Activated T-helper 17 cell treated with anti-CD3 and anti-CD28 coated beads, Interleukin-2, amount 50 U/mL, for 72 hours (primary cell): Measurements from ENCODE around the gene PIP4K2A. TPM values are rescaled to one million over a fixed set of nuclear protein-coding genes. Genes with fewer than 3 reads are reported as not detected.

Source experiments
- ATAC-seq: fragments of 150-1000 bp; cut with Tn5 transposase; replicated peaks from 2 replicates; pipeline ENCODE4 v1.10.0; 2021; ENCODE audit warnings: mild to moderate bottlenecking, moderate library complexity
- H3K27ac Mint-ChIP-seq: one replicate; pipeline ENCODE4 v1.8.0; 2022; ENCODE audit warnings: mixed read lengths
- H3K27me3 Mint-ChIP-seq: one replicate; pipeline ENCODE4 v1.8.0; 2022; ENCODE audit warnings: mixed read lengths
- H3K36me3 Mint-ChIP-seq: one replicate; pipeline ENCODE4 v1.8.0; 2022; ENCODE audit warnings: low read depth, mild to moderate bottlenecking, mixed read lengths
- H3K4me1 Mint-ChIP-seq: one replicate; pipeline ENCODE4 v1.8.0; 2022; ENCODE audit warnings: mixed read lengths
- H3K4me3 Mint-ChIP-seq: one replicate; pipeline ENCODE4 v1.8.0; 2022; ENCODE audit warnings: mild to moderate bottlenecking, mixed read lengths
- H3K9me3 Mint-ChIP-seq: one replicate; pipeline ENCODE4 v1.8.0; 2022; ENCODE audit warnings: mixed read lengths
- total RNA-seq, 2 donors: library from RNA; stranded (reverse); gene quantifications; one replicate each; pipeline ENCODE4 v1.2.3, GENCODE V29; 2022

PIP4K2A gene
- total RNA-seq, 2 donors from 2014 or later = 86.1 to 111 TPM

DNA sequence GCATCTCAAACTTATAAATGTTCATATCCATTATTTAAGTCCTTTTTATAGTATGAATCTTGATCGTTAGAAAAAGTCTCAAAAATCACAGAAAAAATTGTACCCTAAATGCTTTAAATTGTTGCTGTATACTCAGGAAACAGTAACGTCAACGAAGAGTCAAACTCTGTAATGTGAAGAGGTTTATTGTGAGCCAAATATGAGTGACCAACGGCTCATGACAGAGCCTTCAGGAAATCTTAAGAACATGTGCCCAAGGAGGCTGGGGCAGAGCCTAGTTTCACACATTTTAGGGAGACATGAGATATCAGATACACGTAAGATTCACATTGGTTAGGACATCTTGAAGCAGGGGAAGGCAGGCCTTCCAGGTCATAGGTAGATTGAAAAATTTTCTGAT is 86.1 kb downstream of the PIP4K2A start:
- peaks cover 45% of the 10 kb centered on the region for H3K4me1 Mint-ChIP-seq
- no peak for ATAC-seq
- H3K36me3 Mint-ChIP-seq = peaks cover 6% of the 10 kb centered on the region
- no peaks in the 10 kb centered on the region for H3K27me3 Mint-ChIP-seq
- H3K4me3 Mint-ChIP-seq = peak overlapping the region; percentile 81
- H3K9me3 Mint-ChIP-seq = no peaks in the 10 kb centered on the region
- H3K27ac Mint-ChIP-seq = peak overlapping the region; percentile 90

DNA sequence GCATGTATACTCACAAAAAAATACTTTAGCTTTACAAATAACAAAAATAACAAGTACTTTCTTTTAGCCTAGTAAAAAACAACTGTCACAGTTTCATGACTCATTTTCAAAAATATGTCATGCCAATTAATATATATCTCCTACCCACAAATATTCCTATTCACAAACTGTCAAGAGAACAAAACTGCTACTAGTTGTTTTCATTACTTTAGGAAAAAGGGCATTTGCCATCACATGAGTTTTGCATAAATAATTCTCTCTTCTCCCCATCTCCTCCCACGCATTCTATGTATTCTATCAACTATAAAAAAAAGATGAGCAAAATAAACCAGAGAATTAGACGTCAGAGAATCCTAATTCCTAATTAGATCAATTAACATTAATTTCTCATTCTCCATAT is 87.6 kb downstream of the PIP4K2A start:
- no peaks in the 10 kb centered on the region for H3K27me3 Mint-ChIP-seq
- H3K4me3 Mint-ChIP-seq = peak overlapping the region; percentile 81
- ATAC-seq = no peak

DNA sequence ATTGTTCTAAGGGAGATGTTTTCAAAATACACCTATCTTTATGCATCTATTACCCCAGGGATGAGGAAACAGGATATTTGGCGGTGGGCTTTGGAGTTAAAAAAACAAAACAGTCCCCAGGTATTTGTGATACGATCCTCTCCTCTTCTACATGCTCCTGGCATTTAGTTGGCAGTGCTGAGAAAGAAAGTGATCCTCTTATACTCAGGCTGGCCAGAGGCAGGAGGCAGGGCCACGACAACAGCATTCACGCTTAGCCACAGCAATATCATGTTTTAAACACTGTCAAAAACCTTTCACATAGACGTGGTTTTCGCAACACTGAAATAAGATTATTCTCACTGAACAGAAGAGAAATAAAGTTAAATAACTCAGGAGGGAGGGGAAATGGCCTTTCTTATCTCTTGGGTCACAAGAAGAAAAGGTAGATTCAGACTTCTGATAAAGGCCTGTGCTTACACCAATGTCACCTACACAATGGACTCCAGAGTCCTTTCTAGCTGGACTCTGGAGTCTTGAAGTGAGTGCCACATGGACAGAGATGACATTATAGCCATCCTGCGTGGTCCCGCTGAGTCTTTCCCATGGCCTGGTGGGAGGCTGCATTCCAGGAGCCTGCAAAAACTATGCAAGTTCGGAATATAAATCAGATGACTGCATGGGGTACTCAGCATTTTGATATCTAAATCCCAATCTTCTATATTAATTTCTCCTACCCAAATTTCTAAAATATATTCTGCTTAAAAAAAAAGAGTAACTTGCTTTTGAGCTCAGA is 88.7 kb downstream of the PIP4K2A start:
- Mint-ChIP-seq H3K9me3 (no peaks in the 10 kb centered on the region), H3K27me3 (no peaks in the 10 kb centered on the region), H3K27ac (peak overlapping the region; percentile 90), H3K4me1 (peaks cover 57% of the 10 kb centered on the region), H3K36me3 (peaks cover 3% of the 10 kb centered on the region), H3K4me3 (peak overlapping the region; percentile 81)
- ATAC-seq = no peak

More for the DNA sequence above, 87.6 kb downstream of the PIP4K2A start:
- peak overlapping the region; percentile 90 for H3K27ac Mint-ChIP-seq
- H3K36me3 Mint-ChIP-seq = peaks cover 6% of the 10 kb centered on the region
- H3K4me1 Mint-ChIP-seq = peaks cover 53% of the 10 kb centered on the region
- H3K9me3 Mint-ChIP-seq = no peaks in the 10 kb centered on the region

DNA sequence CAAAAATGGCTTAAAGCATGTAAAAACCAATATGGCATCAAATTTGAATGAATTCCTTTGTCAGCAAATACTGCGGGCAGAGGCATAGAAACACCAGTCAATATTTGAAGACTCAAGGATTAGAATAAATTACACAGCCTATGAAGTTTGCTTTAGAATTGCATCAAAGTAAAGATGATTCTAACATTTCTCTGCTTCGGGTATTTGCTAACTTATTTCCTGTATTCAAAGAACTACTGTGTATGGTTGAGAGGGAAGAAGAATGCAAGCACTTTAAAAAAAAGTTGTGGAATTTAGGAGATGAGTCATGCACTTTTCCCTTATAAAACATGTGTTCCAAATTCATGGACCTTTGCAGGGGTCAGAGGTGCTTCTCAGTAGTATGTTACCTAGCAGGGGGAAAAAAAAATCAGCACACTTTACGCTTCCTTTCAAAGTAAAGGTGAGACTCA is 90.1 kb downstream of the PIP4K2A start:
- Mint-ChIP-seq H3K4me3 (peak overlapping the region; percentile 81), H3K36me3 (no peaks in the 10 kb centered on the region), H3K27me3 (no peaks in the 10 kb centered on the region), H3K4me1 (peaks cover 62% of the 10 kb centered on the region), H3K27ac (peak overlapping the region; percentile 90), H3K9me3 (no peaks in the 10 kb centered on the region)
- ATAC-seq = no peak

DNA sequence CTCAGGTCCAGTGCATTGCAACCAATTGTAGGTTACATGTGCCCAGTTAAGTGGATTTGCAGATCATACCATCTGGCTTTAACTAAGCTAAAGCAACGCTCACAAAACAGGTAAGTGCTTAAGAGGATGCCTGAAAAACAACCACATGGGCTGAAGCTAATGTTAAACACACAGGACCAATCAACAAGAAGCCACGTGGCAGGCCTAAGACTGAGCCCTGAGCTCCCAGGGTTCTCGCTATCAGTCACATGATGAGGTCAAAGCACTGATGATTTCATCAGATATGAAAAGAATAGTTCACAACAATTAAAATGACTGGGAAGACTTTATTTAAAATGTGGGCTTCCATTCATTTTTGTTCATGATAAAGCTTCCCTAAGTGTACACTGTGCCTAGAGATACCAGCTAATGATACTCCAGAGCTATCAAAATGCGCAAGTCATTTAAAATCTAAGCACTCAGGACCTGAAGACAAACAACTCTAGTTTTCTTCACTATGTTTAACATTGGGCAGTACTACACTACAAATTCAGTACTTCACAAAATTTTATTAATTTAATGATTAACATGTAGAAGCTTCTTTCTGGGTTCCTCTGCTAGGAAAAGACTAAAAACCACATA is 90.6 kb downstream of the PIP4K2A start:
- no peaks in the 10 kb centered on the region for H3K36me3 Mint-ChIP-seq
- no peaks in the 10 kb centered on the region for H3K27me3 Mint-ChIP-seq
- peak; percentile 58 for ATAC-seq
- no peaks in the 10 kb centered on the region for H3K9me3 Mint-ChIP-seq
- H3K4me3 Mint-ChIP-seq = peak overlapping the region; percentile 81
- H3K27ac Mint-ChIP-seq = peak overlapping the region; percentile 90
- H3K4me1 Mint-ChIP-seq = peaks cover 62% of the 10 kb centered on the region

DNA sequence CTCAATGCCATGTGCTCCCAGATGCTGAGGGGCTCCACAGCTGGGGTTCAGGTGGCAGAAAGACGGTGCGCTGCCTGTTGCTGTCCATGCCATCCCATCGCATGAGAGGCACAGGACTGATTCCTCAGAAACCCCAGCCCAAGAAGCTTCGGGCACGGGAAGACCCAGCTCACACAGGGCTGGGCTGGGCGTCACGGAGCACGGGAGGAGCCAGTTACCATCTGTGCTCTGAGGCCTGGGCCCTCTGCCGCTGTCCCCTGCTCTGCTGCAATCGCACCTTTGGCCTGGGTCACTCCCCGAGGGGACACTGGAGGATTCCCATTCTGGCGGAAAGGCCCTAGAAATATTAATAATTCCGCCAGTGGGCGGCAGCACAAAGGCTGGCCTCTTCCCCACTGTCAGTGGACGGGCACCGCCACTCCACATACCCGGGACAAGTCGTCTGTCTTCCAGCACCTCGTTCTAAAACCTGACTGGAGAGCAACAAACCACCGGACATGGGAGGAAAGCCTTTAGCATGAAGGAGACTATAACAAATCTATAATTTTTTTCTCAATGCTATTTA is 92.1 kb downstream of the PIP4K2A start:
- peak overlapping the region; percentile 90 for H3K27ac Mint-ChIP-seq
- peak overlapping the region; percentile 81 for H3K4me3 Mint-ChIP-seq
- H3K9me3 Mint-ChIP-seq = no peaks in the 10 kb centered on the region
- peaks cover 70% of the 10 kb centered on the region for H3K4me1 Mint-ChIP-seq
- no peaks in the 10 kb centered on the region for H3K27me3 Mint-ChIP-seq
- ATAC-seq = no peak
- H3K36me3 Mint-ChIP-seq = no peaks in the 10 kb centered on the region

DNA sequence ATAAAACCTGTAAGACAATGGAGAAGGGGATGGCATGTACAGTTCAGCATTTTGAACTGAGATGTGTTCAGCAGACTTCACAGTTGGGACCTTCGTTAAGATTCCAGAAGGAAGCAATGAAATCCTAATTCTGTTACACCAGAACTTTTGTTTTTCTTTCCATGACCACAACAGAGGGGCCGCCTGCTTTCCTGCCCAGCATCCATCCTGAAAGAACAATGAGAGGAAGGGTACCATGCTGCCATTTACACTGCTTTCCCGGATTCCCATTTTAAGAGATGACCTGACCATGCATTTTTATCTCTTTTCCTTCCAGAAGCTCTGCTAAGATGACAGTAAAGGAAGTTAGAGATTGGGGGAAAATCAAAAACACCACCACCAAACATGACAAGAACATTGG is 92.7 kb downstream of the PIP4K2A start:
- Mint-ChIP-seq H3K27me3 (no peaks in the 10 kb centered on the region), H3K27ac (peak overlapping the region; percentile 46), H3K4me3 (peak overlapping the region; percentile 0), H3K36me3 (no peaks in the 10 kb centered on the region), H3K4me1 (peaks cover 65% of the 10 kb centered on the region), H3K9me3 (no peaks in the 10 kb centered on the region)
- ATAC-seq = no peak

DNA sequence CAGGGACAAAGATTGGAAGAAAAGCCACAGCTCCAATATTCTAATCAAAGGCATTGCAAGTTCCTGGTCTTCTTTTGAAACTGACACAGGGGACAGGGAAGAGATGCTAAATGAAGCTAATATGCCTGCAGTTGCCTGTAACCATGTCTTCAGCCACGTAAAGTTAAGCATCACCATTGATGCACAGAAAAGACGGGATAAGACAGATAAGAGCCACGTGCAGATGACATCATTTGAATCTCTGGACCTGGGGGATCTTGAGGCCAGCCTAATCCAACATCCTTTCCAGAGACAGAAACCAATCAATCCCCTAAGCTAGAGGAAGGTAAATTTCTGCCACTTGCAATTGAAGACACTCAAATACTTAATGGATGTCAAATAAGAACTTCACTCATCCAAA is 93.4 kb downstream of the PIP4K2A start:
- peak overlapping the region; percentile 53 for H3K27ac Mint-ChIP-seq

DNA sequence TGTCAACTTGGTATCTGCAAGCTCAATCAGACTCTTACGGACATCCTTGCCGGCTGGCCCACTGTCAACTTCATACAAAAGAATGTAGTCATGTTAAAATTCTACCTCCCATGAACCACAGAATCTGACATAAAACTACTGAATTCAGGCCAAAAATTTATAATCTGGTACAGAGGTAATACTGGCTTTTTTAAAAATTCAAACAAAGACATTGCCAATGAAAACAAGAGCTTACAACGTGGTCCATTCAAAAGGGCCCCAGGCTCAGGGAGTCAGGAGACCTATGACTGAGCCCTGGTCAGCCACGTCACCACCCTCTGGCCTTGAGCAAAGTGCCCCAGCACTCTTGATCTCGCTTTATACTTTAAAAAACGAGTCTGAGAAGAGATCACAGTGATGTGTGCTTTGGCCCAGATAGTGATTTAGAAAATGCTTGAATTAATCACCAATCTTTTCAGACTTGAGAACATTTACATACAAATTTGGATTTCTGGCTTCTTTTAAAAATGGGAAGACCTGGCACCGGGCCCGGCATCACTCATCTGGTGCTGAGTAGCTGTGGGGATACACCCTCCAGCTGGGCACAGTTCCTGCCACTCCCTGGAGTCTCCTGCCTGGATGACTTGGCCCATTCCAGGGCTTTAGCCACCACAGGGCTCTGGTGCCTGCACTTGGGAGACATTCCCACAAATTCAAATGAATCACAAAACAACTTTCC is 94.1 kb downstream of the PIP4K2A start:
- peak; percentile 74 for ATAC-seq
- Mint-ChIP-seq H3K36me3 (no peaks in the 10 kb centered on the region), H3K27ac (peak overlapping the region; percentile 53), H3K4me1 (peaks cover 60% of the 10 kb centered on the region), H3K4me3 (peak overlapping the region; percentile 54), H3K9me3 (no peaks in the 10 kb centered on the region), H3K27me3 (no peaks in the 10 kb centered on the region)

More for the DNA sequence above, 93.4 kb downstream of the PIP4K2A start:
- H3K4me1 Mint-ChIP-seq = peaks cover 64% of the 10 kb centered on the region
- peak overlapping the region; percentile 54 for H3K4me3 Mint-ChIP-seq
- no peaks in the 10 kb centered on the region for H3K36me3 Mint-ChIP-seq
- no peaks in the 10 kb centered on the region for H3K27me3 Mint-ChIP-seq
- ATAC-seq = no peak
- no peaks in the 10 kb centered on the region for H3K9me3 Mint-ChIP-seq

DNA sequence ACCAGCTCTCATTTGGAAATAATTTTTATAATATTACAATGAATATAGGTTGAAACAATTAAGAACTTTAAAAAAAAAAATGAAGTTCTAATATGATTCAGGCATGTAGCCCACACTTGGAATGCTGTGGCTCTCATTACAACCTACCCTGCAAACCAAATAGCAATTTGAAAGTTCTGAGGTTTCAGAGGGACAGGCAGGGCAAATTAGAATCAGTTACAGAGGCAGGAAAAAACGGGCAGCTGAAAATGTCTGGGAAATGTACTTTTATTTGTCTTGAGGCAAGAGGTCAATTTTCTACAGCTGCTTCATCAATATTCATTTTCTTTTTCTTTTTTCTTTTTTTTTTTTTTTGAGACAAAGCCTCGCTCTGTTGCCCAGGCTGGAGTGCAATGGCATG is 95.3 kb downstream of the PIP4K2A start:
- Mint-ChIP-seq H3K27me3 (no peaks in the 10 kb centered on the region), H3K27ac (peak overlapping the region; percentile 89), H3K36me3 (no peaks in the 10 kb centered on the region), H3K4me3 (peak overlapping the region; percentile 74), H3K9me3 (no peaks in the 10 kb centered on the region), H3K4me1 (peaks cover 59% of the 10 kb centered on the region)
- no peak for ATAC-seq

DNA sequence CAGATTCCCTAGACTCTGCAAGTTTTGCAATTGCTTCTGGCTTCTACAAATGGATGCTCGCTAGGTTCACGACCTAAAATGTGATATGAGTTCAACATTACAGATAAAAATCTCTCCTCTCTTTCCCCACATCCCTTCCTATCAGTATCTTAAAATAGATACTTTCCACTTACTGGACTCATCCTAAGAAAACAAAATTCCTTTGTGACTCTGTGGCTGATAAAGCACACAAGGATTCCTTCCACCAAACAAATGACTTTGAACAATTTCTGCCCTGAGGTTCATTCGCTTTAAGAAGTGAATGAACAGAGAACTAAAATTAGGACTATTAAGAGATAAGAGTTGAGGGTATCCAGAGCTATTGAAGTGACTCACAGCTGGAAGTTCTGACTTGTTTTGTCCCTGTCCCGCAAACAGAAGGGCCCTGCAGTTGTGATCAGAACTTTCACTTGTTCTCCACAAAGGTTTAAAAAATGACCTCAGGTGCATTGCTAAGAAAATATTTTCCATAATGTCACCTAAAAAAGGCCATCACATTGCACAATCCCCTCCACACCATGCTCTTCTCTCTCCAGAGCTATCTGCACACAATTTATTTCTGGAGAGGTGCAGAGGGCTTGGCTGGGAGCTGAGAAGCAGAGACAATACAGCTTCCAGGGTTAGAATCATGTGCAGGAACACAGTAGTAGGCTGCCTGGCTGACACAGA is 96.1 kb downstream of the PIP4K2A start:
- peak; percentile 43 for ATAC-seq
- Mint-ChIP-seq H3K27me3 (no peaks in the 10 kb centered on the region), H3K4me3 (peak overlapping the region; percentile 74), H3K9me3 (no peaks in the 10 kb centered on the region), H3K4me1 (peaks cover 65% of the 10 kb centered on the region), H3K36me3 (peaks cover 1% of the 10 kb centered on the region), H3K27ac (peak overlapping the region; percentile 89)

DNA sequence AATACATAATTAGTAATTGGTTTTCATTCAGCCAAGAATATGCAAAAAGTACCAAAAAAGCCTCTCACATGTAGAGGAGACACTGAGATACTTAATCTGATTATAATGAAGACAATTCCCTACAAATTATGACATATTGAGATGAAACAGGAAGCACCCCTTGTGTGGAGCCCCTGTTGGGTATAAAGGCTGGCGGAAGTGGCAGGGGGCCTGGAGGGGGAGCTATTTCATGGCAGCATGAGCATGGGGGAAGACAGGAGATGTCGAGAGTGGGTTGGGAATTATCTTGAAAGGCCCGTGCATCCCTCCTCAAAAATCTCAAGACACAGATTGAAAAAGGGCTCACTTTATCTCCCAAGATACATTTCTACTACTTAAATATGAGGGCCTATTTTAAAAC is 96.9 kb downstream of the PIP4K2A start:
- no peak for ATAC-seq
- no peaks in the 10 kb centered on the region for H3K9me3 Mint-ChIP-seq
- H3K36me3 Mint-ChIP-seq = peaks cover 8% of the 10 kb centered on the region
- peak overlapping the region; percentile 74 for H3K4me3 Mint-ChIP-seq
- H3K4me1 Mint-ChIP-seq = peaks cover 66% of the 10 kb centered on the region
- peak overlapping the region; percentile 89 for H3K27ac Mint-ChIP-seq
- H3K27me3 Mint-ChIP-seq = no peaks in the 10 kb centered on the region

DNA sequence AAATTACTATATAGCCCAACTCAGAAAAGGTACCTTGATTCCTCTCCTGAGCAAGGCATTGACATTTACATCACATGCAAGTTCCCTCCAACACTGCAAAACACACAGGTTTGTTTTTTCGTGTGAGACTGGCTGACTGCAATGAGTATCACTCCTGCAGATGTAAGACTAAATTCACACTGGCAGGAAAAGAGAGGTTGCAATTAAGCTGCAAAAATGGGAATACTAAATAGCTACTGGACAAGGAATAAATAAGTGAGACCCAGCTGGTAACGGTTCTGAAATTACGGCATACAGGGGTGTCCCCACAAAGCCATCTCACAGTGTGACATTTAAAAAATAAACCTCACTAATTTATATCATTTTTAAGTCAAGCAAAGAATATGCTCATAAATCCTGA is 97.3 kb downstream of the PIP4K2A start:
- no peaks in the 10 kb centered on the region for H3K9me3 Mint-ChIP-seq
- no peaks in the 10 kb centered on the region for H3K27me3 Mint-ChIP-seq
- ATAC-seq = no peak
- peaks cover 70% of the 10 kb centered on the region for H3K4me1 Mint-ChIP-seq
- peak overlapping the region; percentile 74 for H3K4me3 Mint-ChIP-seq
- peak overlapping the region; percentile 89 for H3K27ac Mint-ChIP-seq
- peaks cover 13% of the 10 kb centered on the region for H3K36me3 Mint-ChIP-seq
